H1 (cell line): ENCODE measurements around the gene ZFP2.

Source experiments
- CTCF ChIP-seq, 3 experiments: IDR thresholded peaks; 1 replicate in 2 of 3; 2 replicates in 1 of 3; pipeline versions ENCODE4 v1.5.1 to v1.6.1; 2011; ENCODE audit warnings: low read length in 3 of 3, mild to moderate bottlenecking in 3 of 3, inconsistent platforms in 2 of 3, low read depth in 1 of 3, moderate library complexity in 1 of 3; ENCODE audit not compliant: insufficient read depth in 1 of 3; ENCODE audit errors: control extremely low read depth in 1 of 3
- HDAC6 ChIP-seq: IDR thresholded peaks from one replicate; pipeline ENCODE4 v1.7.1; 2012; ENCODE audit warnings: low read depth, mild to moderate bottlenecking, inconsistent platforms, low read length, moderate library complexity

GRCh38 chr5:178883815-178884430 lies 11.8 kb upstream of the ZFP2 start:
- no peak for TF ChIP-seq CTCF (IDR thresholded peaks at IDR 0.05; ENCODE audit: control extremely low read depth in 1 of 3, insufficient read depth in 1 of 3, low read depth in 1 of 3, low read length in 3 of 3)
- TF ChIP-seq HDAC6 = no peak
